Left forelimb (tissue), 1 donor: Measurements from ENCODE around the gene RNASET2.
"Not testable (repeated sequence)": the region's sequence is repeated elsewhere in the genome, so short reads cannot be mapped to it uniquely, and the experiment has no call there.

ENCODE experiments used
- DNase-seq: peaks from one replicate; pipeline ENCODE4 v3.0.0-alpha.2; 2018; ENCODE audit warnings: low spot score

RNASET2 gene

DNA sequence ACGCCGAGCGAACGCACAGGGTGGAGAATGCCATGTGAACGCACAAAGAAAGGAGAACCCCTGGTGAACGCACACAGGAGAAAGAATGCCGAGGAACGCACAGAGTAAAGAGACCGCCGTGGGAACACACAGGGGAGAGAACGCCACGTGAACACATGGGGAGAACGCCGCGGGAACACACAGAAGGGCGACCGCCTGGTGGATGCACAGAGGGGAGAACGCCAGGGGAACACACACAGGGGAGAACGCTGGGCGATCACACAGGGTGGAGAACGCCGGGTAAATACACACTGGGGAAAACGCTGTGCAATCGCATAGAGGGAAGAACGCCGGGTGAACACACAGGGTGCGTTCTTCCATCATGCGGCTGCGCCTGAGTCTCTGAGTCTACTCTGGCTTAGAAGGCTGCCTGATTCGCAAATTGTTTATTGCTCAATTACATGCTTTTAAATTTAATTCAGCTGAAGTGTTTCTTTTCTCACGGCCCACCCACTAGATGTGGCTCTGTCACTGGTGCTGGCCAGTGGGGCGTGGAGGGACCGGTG, 54.1 kb downstream of the RNASET2 start:
- DNase-seq: no peak

DNA sequence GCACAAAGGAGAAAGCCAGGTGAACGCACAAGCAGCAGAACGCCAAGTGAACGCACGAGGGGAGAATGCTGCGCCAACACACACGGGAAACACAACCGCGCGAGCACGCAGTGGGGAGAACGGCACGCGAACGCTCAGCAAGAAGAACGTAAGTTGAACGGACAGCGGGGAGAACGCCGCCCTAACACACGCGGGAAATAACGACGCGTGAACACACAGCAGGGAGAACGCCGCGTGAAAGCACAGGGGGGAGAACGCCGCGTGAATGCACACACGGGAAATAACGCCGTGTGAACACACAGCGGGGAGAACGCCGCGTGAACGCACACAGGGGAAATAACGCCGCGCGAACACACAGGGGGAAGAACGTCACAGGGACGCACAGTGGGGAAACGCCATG, 54.7 kb downstream of the RNASET2 start:
- no peak for DNase-seq

DNA sequence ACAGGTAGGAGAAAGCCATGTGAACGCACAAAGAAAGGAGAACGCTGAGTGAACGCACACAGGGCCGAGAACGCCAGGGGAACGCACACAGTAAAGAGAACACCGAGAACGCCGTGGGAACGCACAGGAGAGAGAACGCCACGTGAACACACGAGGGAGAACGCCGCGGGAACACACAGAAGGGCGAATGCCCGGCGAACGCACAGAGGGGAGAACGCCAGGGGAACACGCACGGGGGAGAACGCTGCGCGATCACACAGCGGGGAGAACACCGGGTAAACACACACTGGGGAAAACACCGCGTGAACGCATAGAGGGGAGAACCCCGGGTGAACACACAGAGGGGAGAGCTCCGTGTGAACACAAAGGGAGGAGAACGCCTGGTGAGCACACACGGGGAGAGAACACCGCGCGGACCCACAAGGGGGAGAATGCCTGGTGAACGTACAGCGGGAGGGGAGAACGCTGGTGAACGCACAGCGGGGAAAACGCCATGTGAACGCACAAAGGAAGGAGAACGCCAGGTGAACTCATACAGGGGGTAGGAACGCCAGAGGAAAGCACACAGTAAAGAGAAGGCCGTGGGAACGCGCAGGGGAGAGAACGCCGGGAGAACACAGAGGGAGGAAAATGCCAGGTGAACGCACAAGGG, 55.3 kb downstream of the RNASET2 start:
- no peak for DNase-seq

DNA sequence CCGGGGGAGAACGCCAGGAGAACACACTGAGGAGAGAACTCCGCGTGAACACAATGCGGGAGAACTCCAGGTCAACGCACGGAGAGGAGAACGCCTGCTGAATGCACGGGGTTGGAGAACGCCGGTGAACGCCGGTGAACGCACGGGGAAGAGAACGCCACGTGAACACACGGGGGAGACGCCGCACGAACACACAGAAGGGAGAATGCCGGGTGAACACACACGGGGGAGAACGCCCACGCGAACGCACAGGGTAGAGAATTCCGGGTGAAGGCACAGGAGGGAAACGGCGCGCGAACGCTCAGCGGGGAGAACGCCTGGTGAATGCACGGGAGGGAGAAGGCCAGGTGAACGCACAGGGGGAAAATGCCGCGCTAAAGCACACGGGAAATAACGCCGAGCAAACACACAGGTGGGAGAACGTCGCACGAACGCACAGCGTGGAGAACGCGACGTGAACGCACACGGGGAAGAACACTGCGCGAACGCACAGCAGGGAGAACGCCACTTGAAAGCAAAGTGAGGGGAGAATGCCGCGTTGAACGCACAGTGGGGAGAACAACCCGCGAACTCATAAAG, 56.1 kb downstream of the RNASET2 start:
- DNase-seq: no peak

DNA sequence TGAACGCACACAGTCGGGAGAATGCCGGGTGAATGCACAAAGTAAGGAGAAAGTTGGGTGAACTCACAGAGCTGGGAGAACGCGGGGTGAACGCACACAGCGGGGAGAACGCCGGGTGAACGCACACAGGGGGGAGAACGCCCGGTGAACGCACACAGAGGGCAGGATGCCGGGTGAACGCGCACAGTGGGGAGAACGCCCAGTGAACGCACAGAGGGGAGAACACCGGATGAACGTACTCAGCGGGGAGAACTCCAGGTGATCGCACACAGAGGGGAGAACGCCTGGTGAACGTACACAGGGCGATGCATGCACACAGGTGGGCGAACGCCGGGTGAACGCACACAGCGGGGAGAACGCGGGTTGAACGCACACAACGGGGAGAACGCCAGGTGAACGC, 57.4 kb downstream of the RNASET2 start:
- DNase-seq: no peak

DNA sequence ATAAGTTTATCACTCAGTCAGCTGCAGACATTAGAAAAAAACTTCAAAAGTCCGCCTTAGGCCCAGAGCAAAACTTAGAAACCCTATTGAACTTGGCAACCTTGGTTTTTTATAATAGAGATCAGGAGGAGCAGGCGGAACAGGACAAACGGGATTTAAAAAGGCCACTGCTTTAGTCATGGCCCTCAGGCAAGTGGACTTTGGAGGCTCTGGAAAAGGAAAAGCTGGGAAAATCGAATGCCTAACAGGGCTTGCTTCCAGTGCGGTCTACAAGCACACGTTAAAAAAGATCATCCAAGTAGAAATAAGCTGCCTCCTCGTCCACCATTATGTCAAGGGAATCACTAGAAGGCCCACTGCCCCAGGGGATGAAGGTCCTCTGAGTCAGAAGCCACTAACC, 61.7 kb downstream of the RNASET2 start:
- DNase-seq: not testable (repeated sequence)

DNA sequence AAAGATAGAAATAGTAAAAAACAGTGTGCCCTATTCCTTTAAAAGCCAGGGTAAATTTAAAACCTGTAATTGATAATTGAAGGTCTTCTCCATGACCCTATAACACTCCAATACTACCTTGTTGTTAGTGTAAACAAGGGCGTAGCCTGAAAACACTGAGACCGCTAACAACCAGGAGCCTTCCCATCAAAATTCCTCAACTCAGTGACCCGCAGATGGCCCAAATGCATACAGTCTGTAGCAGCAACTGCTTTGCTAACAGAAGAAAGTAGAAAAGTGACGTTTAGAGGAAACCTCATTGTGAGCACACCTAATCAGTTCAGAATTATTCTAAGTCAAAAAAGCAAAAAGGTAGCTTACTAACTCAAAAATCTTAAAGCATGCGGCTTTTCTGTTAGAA, 63.9 kb downstream of the RNASET2 start:
- not testable (repeated sequence) for DNase-seq

DNA sequence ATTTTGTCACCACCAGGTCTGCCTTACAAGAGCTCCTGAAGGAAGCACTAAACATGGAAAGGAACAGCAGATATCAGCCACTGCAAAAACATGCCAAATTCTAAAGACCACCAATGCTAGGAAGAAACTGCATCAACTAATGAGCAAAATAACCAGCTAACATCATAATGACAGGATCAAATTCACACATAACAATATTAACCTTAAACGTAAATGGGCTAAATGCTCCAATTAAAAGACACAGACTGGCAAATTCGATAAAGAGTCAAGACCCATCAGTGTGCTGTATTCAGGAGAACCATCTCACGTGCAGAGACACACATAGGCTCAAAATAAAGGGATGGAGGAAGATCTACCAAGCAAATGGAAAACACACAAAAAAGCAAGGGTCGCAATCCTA, 69.6 kb downstream of the RNASET2 start:
- DNase-seq: not testable (repeated sequence)

DNA sequence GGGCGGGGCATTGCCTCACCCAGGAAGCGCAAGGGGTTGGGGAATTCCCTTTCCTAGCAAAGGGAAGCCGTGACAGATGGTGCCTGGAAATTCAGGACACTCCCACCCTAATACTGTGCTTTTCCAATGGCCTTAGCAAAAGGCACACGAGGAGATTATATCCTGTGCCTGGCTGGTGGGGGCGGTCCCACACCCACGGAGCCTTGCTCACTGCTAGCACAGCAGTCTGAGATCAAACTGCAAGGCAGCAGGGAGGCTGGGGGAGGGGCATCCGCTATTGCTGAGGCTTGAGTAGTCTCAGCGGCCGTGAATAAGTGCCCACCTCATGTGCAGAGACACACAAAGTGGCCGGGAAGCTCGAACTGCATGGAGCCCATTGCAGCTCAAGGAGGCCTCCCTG, 71.4 kb downstream of the RNASET2 start:
- not testable (repeated sequence) for DNase-seq

DNA sequence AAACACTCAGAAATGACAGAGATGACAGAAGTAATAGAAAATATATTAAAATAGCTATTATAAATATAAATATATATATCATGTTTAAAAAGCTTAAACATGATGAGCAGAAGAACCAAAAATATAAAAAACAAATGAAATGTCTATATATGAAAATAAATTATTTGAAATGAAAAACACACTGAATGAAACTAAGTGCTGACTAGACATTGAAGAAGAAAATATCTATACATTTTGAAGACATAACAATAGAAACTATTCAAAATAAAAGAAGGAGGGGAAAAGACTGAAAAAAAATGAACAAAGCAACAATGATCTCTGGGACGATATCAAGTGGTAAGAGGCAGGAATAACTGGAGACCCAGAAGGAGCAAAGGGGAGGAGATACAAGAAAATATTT, 76.8 kb downstream of the RNASET2 start:
- no peak for DNase-seq
